Glutamatergic neuron (in vitro differentiated cells): ENCODE measurements around the gene CD3E. TPM values are rescaled to one million over a fixed set of nuclear protein-coding genes. Genes with fewer than 3 reads are reported as not detected.

Experiments
- DNase-seq: peaks from one replicate; pipeline ENCODE4 v3.0.0; 2022
- H3K27ac Mint-ChIP-seq: one replicate; pipeline ENCODE4 v1.8.0; 2020; ENCODE audit warnings: mild to moderate bottlenecking, mixed read lengths, inconsistent platforms; ENCODE audit not compliant: unreplicated experiment
- H3K27me3 Mint-ChIP-seq: one replicate; pipeline ENCODE4 v1.8.0; 2020; ENCODE audit warnings: mild to moderate bottlenecking, moderate library complexity, mixed read lengths, inconsistent platforms; ENCODE audit not compliant: unreplicated experiment
- H3K36me3 Mint-ChIP-seq: one replicate; pipeline ENCODE4 v1.8.0; 2020; ENCODE audit warnings: mild to moderate bottlenecking, mixed read lengths, inconsistent platforms; ENCODE audit not compliant: unreplicated experiment
- H3K4me1 Mint-ChIP-seq: one replicate; pipeline ENCODE4 v1.8.0; 2020; ENCODE audit warnings: mild to moderate bottlenecking, low read depth, mixed read lengths, inconsistent platforms; ENCODE audit not compliant: unreplicated experiment
- H3K4me3 Mint-ChIP-seq: one replicate; pipeline ENCODE4 v1.8.0; 2020; ENCODE audit warnings: mild to moderate bottlenecking, mixed read lengths, inconsistent platforms; ENCODE audit not compliant: unreplicated experiment
- H3K9me3 Mint-ChIP-seq: one replicate; pipeline ENCODE4 v1.8.0; 2020; ENCODE audit warnings: mild to moderate bottlenecking, moderate library complexity, mixed read lengths, inconsistent platforms; ENCODE audit not compliant: unreplicated experiment
- CTCF ChIP-seq: fragments of 200-600 bp; sonication (generic); IDR thresholded peaks from one replicate; pipeline ENCODE4 v1.5.0; 2021; ENCODE audit not compliant: partially characterized antibody, unreplicated experiment
- total RNA-seq: library from RNA; stranded (reverse); fragmentation: NEBNext Ultra II Directional; extraction: Animal tissue kit (Norgen Biotek cat#: 25700); gene quantifications from one replicate; pipeline ENCODE4 v1.2.1, GENCODE V29; 2021; ENCODE audit not compliant: unreplicated experiment

CD3E gene
- total RNA-seq, 1 donor from 2014 or later, result not detected

DNA sequence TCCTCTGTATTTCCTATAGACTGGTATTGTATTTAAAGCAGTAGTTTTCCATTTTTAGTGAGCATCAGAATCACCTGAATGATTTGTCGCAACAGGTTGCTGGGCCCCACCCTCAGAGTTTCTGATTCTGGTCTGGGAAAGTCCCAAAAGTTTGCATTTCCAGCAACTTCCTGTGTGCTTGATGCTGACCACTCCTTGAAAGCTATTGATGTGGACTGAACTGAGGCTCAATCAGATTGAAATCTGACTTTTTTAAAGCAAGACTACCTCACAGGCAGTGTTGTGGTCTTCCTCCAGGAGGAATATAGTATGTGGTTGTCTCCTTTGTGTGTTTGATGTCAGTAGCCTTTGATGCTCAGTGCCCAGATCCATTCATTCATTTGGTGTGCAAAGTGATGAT lies 23.2 kb upstream of the CD3E start:
- H3K27me3 Mint-ChIP-seq, result no peaks in the 10 kb centered on the region
- no peak for TF ChIP-seq CTCF

GRCh38 chr11:118282606-118283005 lies 21.9 kb upstream of the CD3E start:
- no peaks in the 10 kb centered on the region for H3K4me1 Mint-ChIP-seq
- no peaks in the 10 kb centered on the region for H3K27me3 Mint-ChIP-seq
- H3K27ac Mint-ChIP-seq, result no peak overlapping the region

More for the DNA sequence above, 23.2 kb upstream of the CD3E start:
- H3K4me1 Mint-ChIP-seq, result no peaks in the 10 kb centered on the region
- H3K4me3 Mint-ChIP-seq, result no peak overlapping the region
- DNase-seq, result no peak
- no peak overlapping the region for H3K27ac Mint-ChIP-seq
- no peaks in the 10 kb centered on the region for H3K36me3 Mint-ChIP-seq
- H3K9me3 Mint-ChIP-seq, result no peaks in the 10 kb centered on the region

GRCh38 chr11:118283037-118283636 lies 21.4 kb upstream of the CD3E start:
- no peaks in the 10 kb centered on the region for H3K36me3 Mint-ChIP-seq
- H3K27ac Mint-ChIP-seq, result no peak overlapping the region
- no peak for TF ChIP-seq CTCF
- no peaks in the 10 kb centered on the region for H3K4me1 Mint-ChIP-seq
- no peak overlapping the region for H3K4me3 Mint-ChIP-seq
- no peak for DNase-seq
- H3K9me3 Mint-ChIP-seq, result no peaks in the 10 kb centered on the region
- no peaks in the 10 kb centered on the region for H3K27me3 Mint-ChIP-seq

More at GRCh38 chr11:118282606-118283005, 21.9 kb upstream of the CD3E start:
- TF ChIP-seq CTCF, result no peak
- H3K36me3 Mint-ChIP-seq, result no peaks in the 10 kb centered on the region
- H3K4me3 Mint-ChIP-seq, result no peak overlapping the region
- DNase-seq, result no peak
- H3K9me3 Mint-ChIP-seq, result no peaks in the 10 kb centered on the region

GRCh38 chr11:118283756-118284350 lies 20.7 kb upstream of the CD3E start:
- Mint-ChIP-seq H3K27me3 (no peaks in the 10 kb centered on the region), H3K9me3 (no peaks in the 10 kb centered on the region), H3K4me1 (no peaks in the 10 kb centered on the region), H3K36me3 (no peaks in the 10 kb centered on the region), H3K27ac (no peak overlapping the region), H3K4me3 (no peak overlapping the region)
- no peak for TF ChIP-seq CTCF
- DNase-seq, result no peak

DNA sequence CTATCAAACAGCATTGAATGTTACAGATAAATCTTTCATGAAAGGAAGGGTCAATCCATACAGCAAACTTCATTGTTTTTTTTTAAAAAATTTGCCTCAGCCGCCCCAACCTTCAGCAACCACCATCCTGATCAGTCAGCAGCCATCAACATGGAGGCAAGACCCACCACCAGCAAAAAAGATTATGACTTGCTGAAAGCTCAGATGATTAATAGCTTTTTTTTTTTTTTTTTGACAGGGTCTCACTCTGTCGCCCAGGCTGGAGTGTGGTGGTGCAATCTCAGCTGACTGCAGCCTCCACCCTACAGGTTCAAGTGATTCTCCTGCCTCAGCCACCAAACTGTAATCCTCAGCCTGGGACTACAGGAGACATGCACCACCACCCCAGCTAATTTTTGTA lies 18.0 kb upstream of the CD3E start:
- Mint-ChIP-seq H3K9me3 (peaks cover 2% of the 10 kb centered on the region), H3K4me3 (no peak overlapping the region), H3K27me3 (no peaks in the 10 kb centered on the region), H3K4me1 (no peaks in the 10 kb centered on the region), H3K36me3 (no peaks in the 10 kb centered on the region), H3K27ac (no peak overlapping the region)
- no peak for DNase-seq
- TF ChIP-seq CTCF, result no peak
